Gastrocnemius medialis (tissue), 4 donors: Measurements from ENCODE around the gene NF2.

Source experiments
- POLR2A ChIP-seq, 2 donors: fragments of 450-650 bp; IDR thresholded peaks; one replicate each; pipeline ENCODE4 v1.6.1; 2017; ENCODE audit warnings: antibody characterized with exemption in 2 of 2, mild to moderate bottlenecking in 2 of 2, moderate library complexity in 2 of 2
- TF ChIP-seq, protein P1 (sequence below), 5 experiments: fragments of 450-650 bp in 3 of 5; fragments of 200-600 bp in 2 of 5; sonication (generic) in 2 of 5; IDR thresholded peaks in 4 of 5; conservative IDR thresholded peaks in 1 of 5; 1 replicate in 4 of 5; 2 replicates in 1 of 5; pipeline ENCODE4 v1.5.1; 2016 to 2019; ENCODE audit warnings: antibody characterized with exemption in 5 of 5, mild to moderate bottlenecking in 3 of 5, moderate library complexity in 3 of 5

GRCh38 chr22:29741926-29742325 lies 138.5 kb downstream of the NF2 start:
- TF ChIP-seq, protein P1, sequence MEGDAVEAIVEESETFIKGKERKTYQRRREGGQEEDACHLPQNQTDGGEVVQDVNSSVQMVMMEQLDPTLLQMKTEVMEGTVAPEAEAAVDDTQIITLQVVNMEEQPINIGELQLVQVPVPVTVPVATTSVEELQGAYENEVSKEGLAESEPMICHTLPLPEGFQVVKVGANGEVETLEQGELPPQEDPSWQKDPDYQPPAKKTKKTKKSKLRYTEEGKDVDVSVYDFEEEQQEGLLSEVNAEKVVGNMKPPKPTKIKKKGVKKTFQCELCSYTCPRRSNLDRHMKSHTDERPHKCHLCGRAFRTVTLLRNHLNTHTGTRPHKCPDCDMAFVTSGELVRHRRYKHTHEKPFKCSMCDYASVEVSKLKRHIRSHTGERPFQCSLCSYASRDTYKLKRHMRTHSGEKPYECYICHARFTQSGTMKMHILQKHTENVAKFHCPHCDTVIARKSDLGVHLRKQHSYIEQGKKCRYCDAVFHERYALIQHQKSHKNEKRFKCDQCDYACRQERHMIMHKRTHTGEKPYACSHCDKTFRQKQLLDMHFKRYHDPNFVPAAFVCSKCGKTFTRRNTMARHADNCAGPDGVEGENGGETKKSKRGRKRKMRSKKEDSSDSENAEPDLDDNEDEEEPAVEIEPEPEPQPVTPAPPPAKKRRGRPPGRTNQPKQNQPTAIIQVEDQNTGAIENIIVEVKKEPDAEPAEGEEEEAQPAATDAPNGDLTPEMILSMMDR (IDR thresholded peaks at IDR 0.05 in 4 of 5, conservative IDR thresholded peaks at IDR 0.05 in 1 of 5) = no peak
- no peak for TF ChIP-seq POLR2A (IDR thresholded peaks at IDR 0.05)
